Activated naive CD4-positive, alpha-beta T cell treated with anti-CD3 and anti-CD28 coated beads, Interleukin-2, amount 50 U/mL, for 72 hours (primary cell): ENCODE data around the gene KCNJ1. TPM values are rescaled to one million over a fixed set of nuclear protein-coding genes. Genes with fewer than 3 reads are reported as not detected.

Source experiments
- ATAC-seq, 2 donors: fragments of 150-1000 bp; cut with Tn5 transposase; 2 replicates each; pipeline ENCODE4 v1.10.0; 2021; ENCODE audit warnings: mild to moderate bottlenecking in 2 of 2, moderate library complexity in 2 of 2
- DNase-seq, 2 donors: peaks; one replicate each; pipeline ENCODE4 v3.0.0; 2021 to 2022; ENCODE audit warnings: low spot score in 2 of 2
- H3K27ac Mint-ChIP-seq, 2 donors: one replicate each; pipeline ENCODE4 v1.8.0; 2022; ENCODE audit warnings: mild to moderate bottlenecking in 2 of 2, mixed read lengths in 2 of 2
- H3K36me3 Mint-ChIP-seq, 2 donors: one replicate each; pipeline ENCODE4 v1.8.0; 2022; ENCODE audit warnings: mixed read lengths in 2 of 2
- H3K9me3 Mint-ChIP-seq, 2 donors: one replicate each; pipeline ENCODE4 v1.8.0; 2022; ENCODE audit warnings: mixed read lengths in 2 of 2
- total RNA-seq, 2 donors: library from RNA; stranded (reverse); gene quantifications; one replicate each; pipeline ENCODE4 v1.2.3, GENCODE V29; 2022

KCNJ1 gene
- total RNA-seq, 2 donors from 2014 or later, result not detected

DNA sequence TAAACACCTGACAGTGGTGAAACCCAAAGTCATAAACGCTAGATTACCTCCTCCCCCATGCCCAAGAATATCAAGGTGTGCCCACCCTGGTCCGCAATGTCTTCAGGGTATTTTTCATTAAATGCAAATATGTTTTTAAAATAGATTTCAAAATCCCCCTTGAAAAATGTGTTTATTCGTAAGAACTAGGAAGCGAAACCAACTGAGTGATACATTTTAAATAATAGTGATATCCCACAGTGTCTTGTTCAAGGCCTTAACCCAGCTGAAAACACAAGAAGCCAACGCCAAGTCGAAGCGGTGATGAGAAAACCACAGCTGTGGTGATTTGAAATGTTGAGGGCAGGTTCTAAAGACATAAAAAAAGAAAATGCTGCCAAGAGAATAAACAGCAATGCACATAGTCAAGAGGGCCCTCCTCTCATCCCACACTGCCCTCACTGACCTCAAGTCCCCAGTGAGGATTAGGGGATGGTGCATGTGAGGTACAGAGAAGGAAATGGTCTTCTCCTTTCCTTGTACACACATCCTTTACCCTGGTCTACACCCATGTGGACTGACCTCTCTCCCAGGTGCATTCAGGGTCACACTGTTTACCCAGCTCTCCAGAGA is 25.5 kb downstream of the KCNJ1 start:
- DNase-seq, result no peak
- H3K36me3 Mint-ChIP-seq, result peaks cover 0 to 9% of the 10 kb centered on the region in 2 donors
- peak overlapping the region in 1 of 2 donors; percentile 48 for H3K27ac Mint-ChIP-seq
- ATAC-seq, result no peak
- H3K9me3 Mint-ChIP-seq, result peaks cover 4 to 8% of the 10 kb centered on the region in 2 donors

DNA sequence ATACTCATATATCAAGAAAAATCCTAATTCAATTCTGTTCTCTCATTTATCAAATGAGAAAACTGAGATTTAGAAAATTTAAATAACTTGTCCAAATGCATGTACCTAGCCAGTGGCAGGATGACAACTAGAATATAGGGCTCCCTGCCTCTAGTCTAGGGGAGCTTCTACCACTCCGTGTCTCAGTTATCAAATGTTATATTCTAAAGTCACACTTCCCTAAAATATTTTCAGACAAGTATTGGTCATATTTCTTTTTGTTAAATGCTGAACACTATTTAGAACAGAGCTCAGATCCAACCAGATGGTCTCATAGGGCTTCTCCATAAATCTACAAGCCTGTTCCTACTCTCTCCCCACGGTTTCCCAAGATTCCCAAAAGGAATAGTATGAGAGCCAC is 26.3 kb downstream of the KCNJ1 start:
- no peak for ATAC-seq
- Mint-ChIP-seq H3K27ac (peak overlapping the region in 1 of 2 donors; percentile 48), H3K9me3 (peaks cover 4 to 8% of the 10 kb centered on the region in 2 donors), H3K36me3 (peaks cover 0 to 15% of the 10 kb centered on the region in 2 donors)
- DNase-seq, result no peak

DNA sequence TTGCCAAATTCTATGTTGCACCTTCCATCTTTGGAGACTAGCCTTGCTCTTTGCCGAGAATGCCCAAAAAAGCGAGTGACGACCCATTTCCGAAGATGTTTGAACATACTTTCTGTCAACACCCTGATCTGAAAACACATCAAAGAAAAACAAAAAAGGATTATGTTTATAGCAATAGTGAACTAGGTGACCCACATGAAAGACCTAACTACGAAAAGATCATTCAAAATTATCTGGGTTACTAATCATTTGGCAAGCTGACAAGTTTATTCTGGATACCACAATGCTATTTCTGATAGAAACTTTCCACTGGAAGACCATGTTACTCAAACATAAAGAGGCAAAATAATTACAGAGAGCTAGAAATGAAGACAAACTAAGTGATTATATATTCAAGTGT is 27.0 kb downstream of the KCNJ1 start:
- ATAC-seq, result peak in 1 of 2 donors; percentile 76
- peaks cover 4 to 8% of the 10 kb centered on the region in 2 donors for H3K9me3 Mint-ChIP-seq
- DNase-seq, result no peak
- peaks cover 0 to 15% of the 10 kb centered on the region in 2 donors for H3K36me3 Mint-ChIP-seq
- H3K27ac Mint-ChIP-seq, result no peak overlapping the region

DNA sequence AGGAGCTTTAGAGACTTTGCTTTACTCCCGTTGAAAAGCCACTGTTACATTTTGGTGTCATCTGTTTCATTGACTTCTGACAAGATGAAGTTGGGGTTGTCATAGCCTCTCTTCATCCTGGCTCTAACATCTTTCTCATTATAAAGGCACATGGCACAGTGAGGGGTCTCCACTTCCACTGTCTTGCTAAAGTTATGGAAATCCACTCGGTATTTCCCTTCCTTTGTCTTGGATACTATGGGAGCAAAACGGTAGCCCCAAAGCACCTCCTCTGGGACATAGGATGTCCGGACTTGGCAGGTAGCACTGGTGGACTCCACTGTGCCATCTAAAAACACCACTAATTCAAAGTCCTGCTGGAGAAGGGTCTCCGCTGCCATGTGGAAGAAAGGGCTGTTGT is 28.0 kb downstream of the KCNJ1 start:
- DNase-seq (no peak), ATAC-seq (no peak)
- peaks cover 4 to 8% of the 10 kb centered on the region in 2 donors for H3K9me3 Mint-ChIP-seq
- H3K36me3 Mint-ChIP-seq, result peaks cover 0 to 15% of the 10 kb centered on the region in 2 donors
- H3K27ac Mint-ChIP-seq, result no peak overlapping the region

DNA sequence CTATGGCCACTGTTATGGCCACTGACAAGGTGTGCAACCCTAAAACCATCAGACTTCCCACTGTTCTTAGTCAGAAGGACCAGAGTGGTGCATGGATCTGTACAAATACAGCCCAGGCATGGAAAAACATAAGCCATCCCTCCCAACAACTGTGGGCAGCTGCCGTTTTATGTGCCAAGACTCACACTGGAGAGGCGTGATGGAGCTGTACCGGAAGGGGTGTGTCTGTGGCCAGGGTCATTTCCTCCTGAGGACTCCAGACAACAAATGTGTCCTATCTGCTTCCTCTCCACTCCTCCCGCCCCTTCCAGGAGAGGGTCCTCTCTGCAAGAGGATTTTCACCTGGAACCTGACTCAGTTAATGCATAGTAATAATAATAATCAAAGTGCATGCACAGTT is 29.5 kb downstream of the KCNJ1 start:
- ATAC-seq (no peak), DNase-seq (no peak)
- peaks cover 0 to 15% of the 10 kb centered on the region in 2 donors for H3K36me3 Mint-ChIP-seq
- no peak overlapping the region for H3K27ac Mint-ChIP-seq
- peaks cover 4 to 8% of the 10 kb centered on the region in 2 donors for H3K9me3 Mint-ChIP-seq

DNA sequence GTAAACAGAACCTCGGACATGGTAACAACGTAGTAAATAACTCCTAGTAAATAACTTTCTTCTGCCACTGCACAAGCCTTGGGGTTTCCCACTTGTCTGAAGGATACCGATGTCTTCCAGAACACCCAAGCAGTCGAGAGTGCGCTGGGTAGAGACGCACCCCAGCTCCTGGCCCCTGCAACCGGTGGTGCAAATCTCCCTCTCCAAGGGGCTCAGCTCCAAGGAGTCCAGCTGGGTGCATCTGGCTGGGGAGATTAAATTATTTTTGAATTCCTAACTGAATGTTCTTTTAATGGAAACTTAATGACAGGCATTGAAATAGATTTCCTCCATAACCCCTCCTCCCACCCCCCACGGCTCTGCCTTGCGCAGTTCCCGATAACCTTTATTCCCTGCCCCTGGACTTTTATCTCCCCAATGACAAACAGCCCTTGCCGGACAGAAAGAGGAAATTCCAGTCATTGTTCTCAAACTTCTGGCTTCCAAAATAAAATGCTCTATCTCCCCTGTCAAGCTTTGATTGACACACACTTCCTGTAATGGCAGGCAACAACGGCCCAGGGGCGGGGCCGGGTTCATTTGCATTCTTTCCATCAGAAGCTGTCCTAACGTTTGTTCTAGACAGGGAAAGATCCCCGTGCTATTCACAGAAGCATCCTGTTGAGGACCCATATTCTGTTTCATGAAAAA is 31.2 kb downstream of the KCNJ1 start:
- no peak for DNase-seq
- peaks cover 4 to 8% of the 10 kb centered on the region in 2 donors for H3K9me3 Mint-ChIP-seq
- H3K27ac Mint-ChIP-seq, result no peak overlapping the region
- ATAC-seq, result no peak
- peaks cover 0 to 15% of the 10 kb centered on the region in 2 donors for H3K36me3 Mint-ChIP-seq

DNA sequence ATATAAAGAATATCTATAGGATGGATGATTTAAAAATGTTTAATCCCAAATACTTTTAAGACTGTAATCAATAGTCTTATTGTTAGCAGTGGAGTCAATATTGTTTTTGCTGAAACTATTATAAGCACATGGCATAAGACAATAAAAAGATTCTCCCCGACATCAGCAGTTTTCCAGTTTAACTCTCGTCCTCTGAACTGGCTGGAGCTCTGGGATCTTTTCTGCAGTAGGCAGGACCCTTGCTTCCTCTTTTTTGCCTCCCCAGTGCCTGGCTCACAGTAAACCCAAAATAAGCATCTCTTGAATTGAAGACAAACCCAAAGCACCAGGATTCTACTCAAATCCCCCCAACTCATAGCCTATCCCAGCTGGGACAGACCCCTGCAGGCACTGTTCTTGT is 32.9 kb downstream of the KCNJ1 start:
- no peak for ATAC-seq
- Mint-ChIP-seq H3K9me3 (peaks cover 4 to 5% of the 10 kb centered on the region in 2 donors), H3K36me3 (peaks cover 0 to 15% of the 10 kb centered on the region in 2 donors), H3K27ac (no peak overlapping the region)
- DNase-seq, result no peak

DNA sequence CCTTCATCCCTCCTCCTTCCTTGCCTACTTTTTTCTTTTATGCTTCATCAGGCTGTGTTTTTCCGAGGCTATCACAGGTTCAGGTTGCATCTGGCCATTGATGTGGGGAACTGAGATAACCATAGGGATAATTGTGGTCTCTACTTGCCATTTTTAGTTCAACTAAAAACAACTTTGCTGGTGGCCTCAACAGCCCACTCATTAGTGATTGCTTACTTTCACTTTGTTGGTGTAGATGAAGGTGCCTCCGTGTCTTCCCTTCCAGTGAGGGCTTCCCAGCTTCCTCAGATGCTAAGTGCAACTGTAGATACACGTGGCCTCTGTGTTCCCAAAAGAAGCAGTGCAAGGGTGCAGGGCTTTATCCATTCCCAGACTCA is 35.0 kb downstream of the KCNJ1 start:
- DNase-seq (no peak), ATAC-seq (no peak)
- peak overlapping the region in 1 of 2 donors; percentile 62 for H3K27ac Mint-ChIP-seq
- H3K36me3 Mint-ChIP-seq, result peaks cover 0 to 12% of the 10 kb centered on the region in 2 donors
- peaks cover 0 to 2% of the 10 kb centered on the region in 2 donors for H3K9me3 Mint-ChIP-seq

DNA sequence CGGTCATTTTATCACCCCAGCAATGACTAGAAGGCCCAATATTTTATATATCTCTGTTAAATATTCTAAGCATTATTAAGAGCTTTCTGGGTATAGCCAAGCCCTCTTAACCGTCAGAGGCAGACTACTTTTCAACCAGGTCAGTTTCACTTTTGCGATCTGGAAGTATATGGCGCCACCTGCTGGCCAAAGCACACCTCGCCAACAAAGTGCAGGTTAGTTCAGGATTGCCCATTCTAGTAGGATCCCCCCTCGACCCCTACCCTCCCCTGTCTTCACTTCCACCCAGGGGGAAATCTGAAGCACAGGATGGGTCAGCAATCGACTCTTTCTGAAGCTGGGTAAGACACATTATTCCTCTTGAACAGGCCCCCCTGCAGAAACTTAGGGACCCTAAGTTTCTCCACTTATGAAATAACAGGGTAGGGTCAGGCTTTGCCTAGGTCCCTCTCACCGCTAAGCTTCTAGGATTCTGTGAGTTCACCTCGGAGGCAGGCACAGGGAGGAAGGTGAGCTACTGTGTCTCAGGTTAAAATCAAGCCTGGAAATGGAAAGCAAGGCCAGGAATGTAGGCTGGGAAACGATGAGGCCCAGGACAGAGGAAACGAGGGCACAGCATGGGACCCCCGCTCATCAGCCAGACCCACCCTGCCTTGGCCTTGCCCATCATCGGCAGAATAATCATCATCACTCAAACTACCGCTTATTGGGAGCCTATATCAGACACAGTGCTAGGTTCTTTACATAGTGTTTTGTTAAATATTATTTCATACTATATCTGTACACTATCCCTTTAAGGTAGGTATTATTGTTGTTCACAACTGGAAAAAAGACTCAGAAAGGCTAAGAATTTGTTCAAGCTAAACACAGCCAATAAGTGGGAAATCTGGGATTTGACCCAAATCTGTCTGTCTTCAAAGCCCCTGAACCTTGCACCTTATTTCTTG is 35.6 kb downstream of the KCNJ1 start:
- ATAC-seq, result peak; percentile 81 to 87
- peak overlapping the region; percentile 79 to 93 for H3K27ac Mint-ChIP-seq
- DNase-seq, result peak; percentile 82 to 88
- H3K9me3 Mint-ChIP-seq, result no peaks in the 10 kb centered on the region
- peaks cover 0 to 5% of the 10 kb centered on the region in 2 donors for H3K36me3 Mint-ChIP-seq

DNA sequence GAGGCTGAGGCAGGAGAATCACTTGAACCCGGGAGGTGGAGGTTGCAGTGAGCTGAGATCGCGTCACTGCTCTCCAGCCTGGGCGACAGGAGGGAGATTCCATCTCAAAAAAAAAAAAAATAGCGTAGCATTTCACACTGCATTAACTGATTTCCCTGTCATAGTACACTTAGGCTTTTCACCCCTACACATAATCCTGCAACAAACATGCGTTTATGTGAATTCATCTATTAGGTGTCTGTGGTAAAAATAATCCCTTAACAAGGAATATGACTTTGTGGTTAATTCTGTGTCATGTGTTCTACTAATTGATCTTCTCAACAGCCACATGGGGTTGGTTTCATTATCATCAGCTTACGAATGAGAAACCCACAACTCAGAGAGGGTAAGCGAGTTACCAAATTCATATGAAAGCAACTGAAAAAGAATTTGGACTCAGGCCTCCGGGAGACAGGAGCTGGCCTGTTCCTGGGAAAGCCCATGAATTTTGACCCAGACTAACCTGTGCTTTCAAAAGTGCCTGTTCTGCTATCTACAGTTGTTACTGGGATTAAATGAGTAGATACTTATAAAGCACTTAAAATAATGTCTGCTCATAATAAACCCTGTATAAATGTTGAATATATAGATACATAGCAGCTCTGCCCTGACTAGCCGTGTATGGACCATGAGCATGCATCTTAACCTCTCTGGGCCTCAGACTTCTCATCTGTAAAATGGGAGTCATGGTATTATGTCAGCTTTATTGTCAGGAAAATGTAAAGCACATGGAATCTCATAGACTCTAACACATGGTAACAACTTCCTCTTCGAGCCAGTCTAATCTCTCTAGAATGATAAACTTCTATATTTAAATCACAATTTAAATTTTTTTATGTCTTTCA is 36.6 kb downstream of the KCNJ1 start:
- peak overlapping the region; percentile 79 to 93 for H3K27ac Mint-ChIP-seq
- ATAC-seq (peak; percentile 53 to 65), DNase-seq (no peak)
- H3K9me3 Mint-ChIP-seq, result no peaks in the 10 kb centered on the region
- H3K36me3 Mint-ChIP-seq, result no peaks in the 10 kb centered on the region

DNA sequence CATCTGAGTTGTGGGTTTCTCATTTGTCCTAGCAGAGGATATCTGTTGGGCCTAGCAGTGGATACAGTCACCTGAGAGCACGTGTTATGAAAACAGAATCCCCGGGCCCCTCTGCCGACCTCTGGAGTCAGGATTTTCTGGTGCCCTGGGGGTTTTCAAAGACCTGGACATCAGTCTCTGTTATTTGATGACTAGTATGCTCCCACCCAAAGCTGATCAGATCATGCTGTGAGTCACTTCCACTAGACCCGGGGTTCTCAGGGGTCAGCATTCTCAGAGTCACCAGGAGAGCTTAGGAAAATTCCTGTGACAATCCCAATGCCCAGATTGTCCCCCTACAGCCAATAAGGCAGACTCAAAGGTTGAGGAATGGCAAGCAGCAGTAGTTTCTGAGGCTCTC is 38.7 kb downstream of the KCNJ1 start:
- Mint-ChIP-seq H3K27ac (no peak overlapping the region), H3K36me3 (no peaks in the 10 kb centered on the region), H3K9me3 (no peaks in the 10 kb centered on the region)
- DNase-seq (no peak), ATAC-seq (no peak)

DNA sequence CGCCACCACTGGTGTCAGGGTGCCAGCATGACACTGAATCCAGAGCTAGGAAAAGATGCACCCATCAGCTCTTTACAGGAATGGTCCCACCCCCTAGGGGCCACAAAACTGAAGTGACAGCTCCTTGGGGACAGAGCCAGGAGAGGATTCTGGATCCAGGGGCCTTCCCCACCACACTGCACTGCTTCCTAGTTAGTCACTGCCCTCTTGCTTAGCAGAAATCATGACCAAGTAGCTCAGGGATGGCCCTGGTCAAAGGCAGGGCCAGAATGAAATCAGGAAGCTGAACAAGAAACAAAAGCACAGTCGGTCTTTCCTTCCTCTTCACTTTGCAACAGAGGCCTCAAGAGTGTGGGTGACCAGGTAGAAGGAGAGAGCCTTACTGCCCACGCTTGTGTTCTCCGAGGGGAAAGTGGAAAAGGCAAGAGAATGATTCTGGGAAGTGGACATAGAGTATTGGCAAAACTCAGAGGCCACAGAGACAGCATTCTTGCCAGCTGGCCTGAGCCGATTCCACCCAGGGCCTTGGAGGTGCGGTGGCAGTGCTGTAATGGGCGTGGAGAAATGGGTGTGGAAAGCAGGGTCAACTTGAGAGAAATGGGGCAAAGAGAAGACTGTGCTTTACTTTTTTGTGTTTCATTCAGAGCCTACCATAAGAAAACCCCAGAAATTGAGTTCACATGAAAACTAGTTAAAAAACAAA is 39.8 kb downstream of the KCNJ1 start:
- no peaks in the 10 kb centered on the region for H3K36me3 Mint-ChIP-seq

DNA sequence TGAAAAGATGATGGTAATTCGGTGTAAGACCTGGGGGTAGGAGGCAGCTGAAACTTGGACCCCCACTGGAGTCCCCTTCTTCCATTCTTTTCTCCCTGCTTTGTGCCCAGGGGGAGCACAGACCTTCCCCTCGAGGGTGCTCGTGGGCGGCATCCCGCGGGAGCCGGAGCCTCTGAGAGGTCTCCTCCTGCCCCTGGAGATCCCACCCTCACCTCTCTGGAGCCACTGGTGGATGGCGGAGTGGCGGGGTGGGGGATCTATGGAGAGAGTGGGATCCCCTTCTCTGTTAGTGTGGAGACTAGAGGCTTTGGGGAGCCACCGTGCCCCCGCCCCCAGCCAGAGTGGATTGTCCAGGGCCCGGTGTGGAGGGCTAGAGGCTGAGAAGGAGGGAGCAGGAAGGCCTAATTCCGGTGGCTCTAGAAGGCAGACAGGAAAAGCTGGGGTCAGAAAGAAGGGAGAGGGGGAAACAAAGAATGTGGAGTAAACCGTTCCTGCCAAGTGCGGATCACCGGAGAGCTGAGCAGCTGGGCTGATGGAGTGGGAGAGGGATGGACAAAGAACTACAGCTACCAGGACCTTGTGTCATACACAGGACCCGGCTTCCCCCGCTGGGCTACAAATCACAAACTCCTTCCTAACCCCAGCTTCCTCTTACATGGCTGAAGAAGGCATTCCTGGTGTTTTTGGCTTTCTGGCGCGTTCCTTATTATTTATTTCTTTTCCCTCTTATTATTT is 41.9 kb downstream of the KCNJ1 start:
- Mint-ChIP-seq H3K27ac (peak overlapping the region in 1 of 2 donors; percentile 42), H3K36me3 (no peaks in the 10 kb centered on the region), H3K9me3 (no peaks in the 10 kb centered on the region)
- ATAC-seq, result no peak
- no peak for DNase-seq

More for the DNA sequence above, 39.8 kb downstream of the KCNJ1 start:
- DNase-seq, result no peak
- no peaks in the 10 kb centered on the region for H3K9me3 Mint-ChIP-seq
- no peak for ATAC-seq
- H3K27ac Mint-ChIP-seq, result peak overlapping the region in 1 of 2 donors; percentile 20

DNA sequence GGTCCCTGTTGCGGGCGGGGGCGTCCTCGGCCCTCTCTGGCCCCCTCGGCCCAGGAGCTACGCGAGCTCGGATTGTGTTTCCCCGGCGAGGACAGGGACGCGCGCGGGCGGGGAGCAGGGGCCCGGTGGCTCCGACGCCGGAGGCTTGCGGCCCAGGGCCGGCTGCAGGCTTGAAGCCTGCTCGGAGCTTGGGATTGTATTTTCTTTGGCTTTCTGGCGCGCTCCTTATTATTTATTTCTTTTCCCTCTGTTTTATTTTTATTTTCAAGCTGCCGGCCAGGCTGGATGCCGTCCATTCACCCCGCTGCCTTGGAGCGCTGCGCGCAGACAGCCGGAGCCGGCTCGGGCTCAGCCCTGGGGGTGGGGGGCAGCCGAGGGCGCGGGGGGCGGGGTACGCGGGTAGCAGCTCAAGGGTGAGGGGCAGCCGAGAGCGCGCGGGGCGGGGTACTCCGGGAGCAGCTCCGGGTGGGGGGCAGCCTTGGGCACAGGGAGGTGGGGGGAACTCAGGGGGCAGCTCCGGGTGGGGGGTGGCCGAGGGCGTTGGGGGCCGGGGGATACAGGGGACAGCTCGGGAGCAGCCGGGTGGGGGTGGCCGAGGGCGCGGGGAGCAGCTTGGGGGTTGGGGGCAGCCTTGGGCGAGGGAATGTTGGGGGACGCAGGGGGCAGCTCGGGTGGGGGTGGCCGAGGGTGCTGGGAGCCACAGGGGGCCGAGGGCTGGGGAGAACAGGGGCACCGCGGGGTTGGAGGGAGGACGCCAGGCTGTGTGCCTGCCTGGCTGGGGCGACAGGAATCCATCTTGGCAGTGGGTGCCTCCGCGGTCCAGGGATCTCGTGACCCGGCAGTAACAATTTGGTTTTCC is 42.7 kb downstream of the KCNJ1 start:
- Mint-ChIP-seq H3K9me3 (no peaks in the 10 kb centered on the region), H3K36me3 (no peaks in the 10 kb centered on the region), H3K27ac (no peak overlapping the region)
- ATAC-seq (no peak), DNase-seq (no peak)
